Adipose tissue (tissue), 3 donors: ENCODE measurements around the gene PADI3. TPM values are rescaled to one million over a fixed set of nuclear protein-coding genes. Genes with fewer than 3 reads are reported as not detected.

Experiments
- H3K27ac ChIP-seq: one replicate; pipeline ENCODE4 v1.5.1; 2013; ENCODE audit warnings: low read depth, low read length
- WGBS, 3 donors: extraction: QIAGEN DNeasy Blood & Tissue Kit; methylation state at CpG; one replicate each; pipeline ENCODE4 v1.1.7; 2013; 5-methylcytosine and 5-hydroxymethylcytosine counted together
- polyA plus RNA-seq, 3 donors: library from polyadenylated mRNA; stranded (reverse); fragments of 200-250 nt; gene quantifications; one replicate each; pipeline ENCODE4 v1.2.3, GENCODE V29; 2013
- donor health status: healthy with polysubstance abuse.
- donor health status: Bipolar disorder and iron deficiency.
- donor health status: healthy.

PADI3 gene
- polyA plus RNA-seq, 3 donors, result not detected

DNA sequence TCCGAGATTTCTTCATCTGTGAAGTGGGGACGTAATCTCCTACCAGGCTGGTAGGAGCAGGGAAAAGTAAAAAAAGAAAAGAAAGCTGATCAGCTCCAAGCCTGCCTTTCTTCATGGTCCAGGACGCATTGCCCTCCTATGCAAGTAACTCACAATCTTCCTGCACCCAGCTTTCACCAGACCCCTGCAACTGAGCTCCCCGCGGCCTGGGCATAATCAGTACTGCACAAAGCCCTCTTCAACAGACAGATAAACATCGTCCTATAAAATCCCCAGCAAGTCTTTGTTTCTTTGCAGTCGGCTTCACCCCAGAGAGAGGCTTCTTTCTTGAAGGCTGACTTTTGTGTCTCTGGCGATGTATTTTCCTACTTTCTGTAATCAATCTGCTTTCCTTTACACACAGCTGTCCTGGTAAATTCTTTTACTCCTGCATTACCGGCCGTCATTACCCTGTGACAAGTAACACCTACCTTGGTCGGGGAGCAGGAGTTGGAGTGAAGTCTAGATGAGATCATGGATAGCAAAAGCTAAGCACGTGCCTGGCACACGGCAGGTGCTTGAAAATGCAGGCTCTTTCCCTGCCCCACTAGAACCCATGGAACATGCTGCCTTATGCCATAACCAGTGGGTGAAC lies 35.6 kb upstream of the PADI3 start:
- H3K27ac ChIP-seq, result no peak overlapping the region
- WGBS, 3 donors, result 47 to 68% (median 52%) methylated on average over 13 of the region's 13 CpGs

DNA sequence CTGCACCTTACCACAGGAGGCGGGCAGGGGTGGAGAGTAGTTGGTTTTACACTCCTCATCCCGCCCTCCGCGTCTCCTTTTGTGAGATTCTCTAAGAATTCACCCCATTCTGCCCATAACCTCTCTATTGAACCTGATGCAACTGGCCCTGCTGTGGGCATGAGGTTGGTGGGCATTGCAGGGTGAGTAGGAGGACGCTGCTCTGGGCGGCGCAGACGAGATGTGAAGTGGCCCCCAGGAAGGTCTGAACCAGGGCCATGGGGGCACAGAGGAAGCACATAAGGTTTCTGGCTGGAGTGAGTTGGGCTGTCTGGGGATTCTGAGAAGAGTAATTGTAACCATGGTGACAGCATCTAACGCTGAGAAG lies 35.1 kb upstream of the PADI3 start:
- WGBS, 3 donors, result 77 to 85% (median 79%) methylated on average over 9 of the region's 9 CpGs
- no peak overlapping the region for H3K27ac ChIP-seq

- 78 to 86% (median 82%) methylated on average over 5 of the region's 5 CpGs for WGBS, 3 donors
Measured at GRCh38 chr1:17214876-17215544, 33.9 kb upstream of the PADI3 start.

DNA sequence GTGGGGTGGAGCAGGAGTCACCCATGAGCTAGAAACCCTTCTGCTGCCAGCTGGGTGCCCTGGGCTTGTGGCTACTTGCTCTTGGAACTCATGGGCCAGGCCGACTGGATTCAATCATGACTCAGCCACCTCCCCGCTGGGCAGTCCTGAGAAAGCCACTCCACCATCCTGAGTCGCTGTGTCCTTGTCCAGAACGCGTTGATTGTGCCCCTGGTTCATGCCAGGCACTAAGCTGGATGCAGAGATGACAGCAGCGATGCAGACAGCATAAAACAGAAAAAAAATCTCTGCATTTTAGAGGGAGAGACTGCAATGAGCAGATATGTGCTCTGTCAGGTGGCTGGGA lies 33.4 kb upstream of the PADI3 start:
- WGBS, 3 donors, result 83 to 91% (median 85%) methylated on average over 6 of the region's 6 CpGs
- H3K27ac ChIP-seq, result no peak overlapping the region

More at GRCh38 chr1:17214876-17215544, 33.9 kb upstream of the PADI3 start:
- H3K27ac ChIP-seq, result no peak overlapping the region

DNA sequence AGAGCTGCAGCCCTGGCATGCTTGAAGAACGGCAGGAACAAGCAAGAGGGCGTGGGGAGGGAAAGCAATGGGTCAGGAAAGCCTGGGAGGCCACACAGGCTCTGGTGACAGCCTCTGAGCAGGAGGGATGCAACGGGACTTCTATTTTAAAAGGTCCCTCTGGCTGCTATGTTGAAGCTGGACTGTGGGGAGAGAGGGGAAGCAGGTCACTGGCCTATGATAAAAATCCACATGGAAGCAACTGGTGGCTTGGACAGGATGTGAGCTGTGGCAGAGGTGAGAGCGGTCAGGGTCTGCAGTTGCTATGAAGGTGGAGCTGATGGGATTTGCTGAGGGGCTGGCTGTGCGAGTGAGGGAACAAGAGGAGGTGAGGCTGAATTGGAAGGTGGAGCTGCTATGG lies 32.8 kb upstream of the PADI3 start:
- WGBS, 3 donors, result 38 to 60% (median 53%) methylated on average over 5 of the region's 5 CpGs
- no peak overlapping the region for H3K27ac ChIP-seq

GRCh38 chr1:17217607-17218006 lies 31.3 kb upstream of the PADI3 start:
- H3K27ac ChIP-seq, result no peak overlapping the region
- WGBS, 3 donors, result 66 to 75% (median 75%) methylated on average over 3 of the region's 3 CpGs

- H3K27ac ChIP-seq, result no peak overlapping the region
- WGBS, 3 donors, result 52 to 70% (median 55%) methylated on average over 7 of the region's 7 CpGs
Measured at GRCh38 chr1:17218939-17219338, 30.0 kb upstream of the PADI3 start.

DNA sequence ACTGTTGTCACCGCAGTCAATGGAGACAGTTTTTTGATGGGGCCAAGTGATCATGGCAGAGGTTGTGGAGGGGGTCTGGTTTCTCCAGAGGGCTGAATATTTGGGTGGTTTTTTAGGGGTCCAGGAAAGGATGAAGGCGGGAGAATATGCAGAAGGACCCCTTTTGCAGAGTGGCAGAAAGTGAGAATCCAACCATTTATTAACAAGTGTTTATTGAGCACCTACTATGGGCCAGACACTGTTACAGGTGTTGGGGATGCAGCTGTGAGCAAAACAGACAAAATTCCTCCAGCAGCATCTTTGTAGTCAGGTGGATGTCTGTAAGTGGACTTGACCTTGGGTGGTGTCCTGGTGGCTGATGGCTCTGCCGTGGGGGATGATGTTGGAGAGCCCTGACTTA lies 28.6 kb upstream of the PADI3 start:
- 68 to 92% (median 89%) methylated on average over 3 of the region's 3 CpGs for WGBS, 3 donors
- H3K27ac ChIP-seq, result no peak overlapping the region

DNA sequence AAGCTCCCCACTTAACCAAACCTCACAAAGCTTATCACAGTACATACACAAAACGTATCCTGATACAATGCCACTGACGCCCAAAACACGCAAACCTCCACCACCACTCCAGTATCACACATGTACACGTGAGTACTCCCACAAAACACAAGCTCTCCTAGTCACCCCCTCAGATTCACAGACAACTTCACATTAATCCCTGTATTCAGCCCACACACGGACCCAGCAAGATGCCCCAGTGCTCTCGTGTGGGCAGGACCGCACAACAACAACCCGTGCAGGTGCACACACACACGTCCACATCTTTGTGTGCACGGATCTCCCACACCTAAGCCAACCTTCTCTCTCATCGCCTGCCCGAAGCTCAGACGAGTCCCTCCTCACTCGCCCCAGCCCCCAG lies 26.3 kb upstream of the PADI3 start:
- 74 to 89% (median 87%) methylated on average over 14 of the region's 14 CpGs for WGBS, 3 donors
- no peak overlapping the region for H3K27ac ChIP-seq

- no peak overlapping the region for H3K27ac ChIP-seq
- WGBS, 3 donors, result 72 to 94% (median 88%) methylated on average over 4 of the region's 4 CpGs
Measured at GRCh38 chr1:17224434-17224833, 24.5 kb upstream of the PADI3 start.

DNA sequence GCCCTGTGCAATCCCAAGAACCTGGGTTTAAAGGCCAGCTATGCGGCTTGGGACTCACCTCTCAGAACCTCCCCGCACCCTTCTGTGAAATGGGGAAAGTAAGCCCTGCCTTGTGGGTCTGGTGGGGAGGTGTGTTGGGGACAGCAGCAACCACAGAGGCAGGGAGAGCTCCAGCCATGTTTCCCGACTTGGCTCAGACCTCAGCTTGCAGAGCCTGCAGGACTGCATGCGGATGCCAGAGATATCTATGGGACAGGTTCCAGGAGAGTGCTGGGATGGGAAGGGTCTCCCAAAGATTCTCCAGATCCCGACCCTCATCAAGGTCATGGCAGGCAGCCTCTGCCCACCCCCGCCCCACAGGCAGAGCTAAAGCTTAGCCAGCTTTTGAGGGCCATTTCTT lies 23.8 kb upstream of the PADI3 start:
- WGBS, 3 donors, result 53 to 79% (median 76%) methylated on average over 6 of the region's 6 CpGs
- H3K27ac ChIP-seq, result no peak overlapping the region

- no peak overlapping the region for H3K27ac ChIP-seq
- 70 to 73% (median 73%) methylated on average over 7 of the region's 7 CpGs for WGBS, 3 donors
Measured at GRCh38 chr1:17227358-17227915, 21.5 kb upstream of the PADI3 start.

DNA sequence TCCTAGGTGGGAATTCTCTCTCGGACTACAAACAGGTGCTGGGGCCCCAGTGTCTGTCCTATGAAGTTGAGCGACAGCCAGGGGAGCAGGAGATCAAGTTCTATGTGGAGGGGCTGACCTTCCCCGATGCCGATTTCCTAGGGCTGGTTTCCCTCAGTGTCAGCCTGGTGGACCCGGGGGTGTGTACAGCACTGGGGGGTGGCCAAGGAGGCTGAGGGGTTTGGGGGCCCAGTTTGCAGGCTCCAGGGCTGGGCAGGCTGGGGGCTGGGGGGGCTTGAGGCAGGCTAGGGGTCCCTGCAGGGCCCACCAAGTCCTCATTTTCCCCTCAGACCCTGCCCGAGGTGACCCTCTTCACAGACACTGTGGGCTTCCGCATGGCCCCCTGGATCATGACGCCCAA lies 20.3 kb upstream of the PADI3 start:
- no peak overlapping the region for H3K27ac ChIP-seq
- 70 to 76% (median 75%) methylated on average over 8 of the region's 8 CpGs for WGBS, 3 donors

GRCh38 chr1:17229379-17229778 lies 19.5 kb upstream of the PADI3 start:
- WGBS, 3 donors, result 67 to 79% (median 79%) methylated on average over 6 of the region's 6 CpGs
- H3K27ac ChIP-seq, result no peak overlapping the region

- WGBS, 3 donors, result 87 to 93% (median 89%) methylated on average over 10 of the region's 10 CpGs
- no peak overlapping the region for H3K27ac ChIP-seq
Measured at GRCh38 chr1:17230106-17230505, 18.8 kb upstream of the PADI3 start.

DNA sequence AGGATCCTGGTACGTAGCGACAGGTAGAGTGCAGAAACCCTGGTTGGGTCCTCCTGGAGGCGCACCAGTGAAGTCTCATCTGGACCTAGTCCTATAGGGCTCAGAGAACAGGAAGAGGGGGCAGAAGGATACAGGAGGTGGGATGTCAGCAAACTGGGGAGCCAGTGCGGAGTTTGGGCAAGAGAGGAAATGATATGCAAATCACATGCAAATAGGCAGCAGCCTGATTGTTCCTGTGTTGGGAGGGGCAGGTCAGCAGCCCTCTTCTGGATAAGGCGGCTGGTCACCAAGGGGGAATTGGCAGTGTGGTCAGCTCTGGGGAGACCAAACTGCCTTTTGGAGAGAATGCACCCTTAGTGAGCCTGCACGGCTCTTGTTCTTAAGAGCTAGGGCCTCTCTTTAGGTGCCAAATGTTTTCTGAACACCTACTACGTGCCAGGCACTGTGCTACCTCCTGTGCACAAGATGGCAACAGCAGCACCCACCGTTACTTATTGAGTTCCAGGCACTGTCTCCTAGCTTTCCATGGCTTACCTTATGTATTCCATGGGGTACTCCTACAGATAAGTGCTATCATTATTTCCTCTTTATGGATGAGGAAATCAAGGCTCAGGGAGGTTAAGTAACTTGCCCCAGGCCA lies 18.1 kb upstream of the PADI3 start:
- H3K27ac ChIP-seq, result no peak overlapping the region
- 76 to 85% (median 79%) methylated on average over 8 of the region's 8 CpGs for WGBS, 3 donors

DNA sequence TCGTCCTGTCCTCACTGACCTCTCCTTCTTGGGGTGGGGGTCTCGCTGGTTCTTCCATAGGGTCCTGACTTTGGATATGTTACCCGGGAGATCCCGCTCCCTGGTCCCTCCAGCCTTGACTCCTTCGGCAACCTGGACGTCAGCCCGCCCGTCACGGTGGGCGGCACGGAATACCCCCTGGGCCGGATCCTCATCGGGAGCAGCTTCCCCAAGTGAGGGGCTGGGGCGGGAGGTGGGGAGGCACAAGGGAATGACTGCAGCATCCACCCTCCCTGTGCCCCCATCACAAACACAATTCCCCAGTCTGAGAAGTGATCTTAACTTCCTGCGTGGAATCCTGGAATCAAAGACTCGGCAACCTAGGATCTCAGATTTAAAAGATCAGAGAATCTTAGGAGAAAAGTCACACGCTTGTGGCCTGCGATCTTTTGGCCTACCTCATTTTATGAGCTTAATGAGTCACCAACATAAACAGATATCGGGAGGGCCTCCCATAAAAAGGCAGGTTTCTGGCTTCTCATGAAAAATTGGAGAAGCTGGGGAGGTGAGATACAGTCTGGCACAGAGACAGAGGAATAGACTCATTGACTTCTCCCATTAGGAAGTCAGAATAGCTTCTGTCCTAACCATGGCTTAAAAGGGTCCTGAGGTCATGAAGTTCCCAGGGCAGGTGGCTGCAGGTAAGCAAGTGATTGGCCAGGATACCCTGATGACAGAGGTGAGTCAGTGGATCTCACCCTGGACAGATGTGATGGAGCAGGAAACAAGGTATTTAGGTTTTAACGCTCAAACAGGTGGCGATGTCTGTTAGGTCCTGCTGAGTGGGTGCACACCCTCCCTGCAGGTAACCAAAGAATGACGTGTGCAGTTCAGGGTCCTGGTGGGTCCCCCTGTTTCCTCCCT lies 15.9 kb upstream of the PADI3 start:
- 70 to 76% (median 71%) methylated on average over 22 of the region's 22 CpGs for WGBS, 3 donors
- H3K27ac ChIP-seq, result no peak overlapping the region

DNA sequence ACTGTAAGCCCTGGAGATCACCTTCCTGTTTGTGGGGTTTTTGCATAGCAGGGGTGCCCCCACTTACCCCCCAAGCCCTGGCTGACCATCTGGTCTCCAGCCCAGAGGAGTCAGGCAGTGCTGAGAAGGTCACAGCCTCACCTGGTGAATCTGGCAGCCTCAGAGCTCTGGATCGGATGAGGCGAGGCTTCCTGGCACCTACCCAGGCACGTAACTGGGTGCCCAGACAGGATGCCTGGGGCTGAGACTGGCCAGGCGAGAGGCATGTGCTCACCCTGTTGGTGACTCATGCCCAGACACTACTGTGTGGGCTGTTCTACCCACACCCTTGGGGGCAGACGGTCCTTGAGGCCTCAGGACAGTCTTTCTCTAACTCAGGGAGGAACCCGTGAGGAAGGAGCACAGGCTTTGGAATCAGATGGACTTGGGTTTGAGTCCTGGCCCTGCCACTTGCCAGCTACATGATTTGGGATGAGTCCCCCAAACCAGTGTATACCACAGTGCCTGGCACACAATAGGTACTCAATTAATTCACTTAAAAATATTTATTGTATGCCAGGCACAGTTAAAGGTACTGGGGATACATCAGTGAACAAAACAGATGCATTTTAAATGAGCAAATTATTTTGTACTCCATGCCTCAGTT lies 15.1 kb upstream of the PADI3 start:
- 21 to 38% (median 38%) methylated on average over 6 of the region's 6 CpGs for WGBS, 3 donors

More for the DNA sequence above, 15.1 kb upstream of the PADI3 start:
- no peak overlapping the region for H3K27ac ChIP-seq
